Stimulated activated CD4-positive, alpha-beta T cell treated with anti-CD3 and anti-CD28 coated beads, TNF-alpha, amount 100 ng/mL, for 1 hour (primary cell): ENCODE data around the gene ALAS1.
"Not testable (repeated sequence)": the region's sequence is repeated elsewhere in the genome, so short reads cannot be mapped to it uniquely, and the experiment has no call there.

Source experiments
- DNase-seq, 3 donors: peaks; one replicate each; pipeline ENCODE4 v3.0.0-alpha.2; 2020; ENCODE audit warnings: low read depth in 3 of 3, low spot score in 1 of 3

ALAS1 gene

GRCh38 chr3:52176951-52177700 lies 20.8 kb upstream of the ALAS1 start:
- no peak for DNase-seq

GRCh38 chr3:52177701-52178042 lies 20.3 kb upstream of the ALAS1 start:
- DNase-seq, result no peak

- DNase-seq, result not testable (repeated sequence)
Observed at GRCh38 chr3:52178126-52178525, 19.8 kb upstream of the ALAS1 start.

GRCh38 chr3:52178537-52178936 lies 19.4 kb upstream of the ALAS1 start:
- no peak for DNase-seq

DNA sequence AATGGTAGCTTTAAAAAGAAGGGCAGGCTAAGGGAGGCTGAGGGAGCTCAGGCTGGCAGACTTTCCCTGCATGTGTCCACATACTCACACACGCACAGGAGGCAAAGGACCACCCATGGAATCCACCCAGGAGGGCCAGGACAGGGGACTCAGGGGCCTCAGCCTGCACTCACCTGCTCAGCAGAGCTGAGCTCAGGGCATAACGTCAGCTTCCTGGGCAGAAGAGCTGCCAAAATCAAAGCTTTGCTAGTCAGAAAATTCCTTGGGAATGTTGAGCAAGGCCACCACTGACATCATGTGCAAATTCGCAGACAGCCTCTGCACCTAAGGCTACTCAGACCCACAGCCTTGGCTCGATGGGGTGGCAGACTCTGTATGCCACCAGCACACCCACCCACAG lies 16.4 kb upstream of the ALAS1 start:
- DNase-seq, result no peak

DNA sequence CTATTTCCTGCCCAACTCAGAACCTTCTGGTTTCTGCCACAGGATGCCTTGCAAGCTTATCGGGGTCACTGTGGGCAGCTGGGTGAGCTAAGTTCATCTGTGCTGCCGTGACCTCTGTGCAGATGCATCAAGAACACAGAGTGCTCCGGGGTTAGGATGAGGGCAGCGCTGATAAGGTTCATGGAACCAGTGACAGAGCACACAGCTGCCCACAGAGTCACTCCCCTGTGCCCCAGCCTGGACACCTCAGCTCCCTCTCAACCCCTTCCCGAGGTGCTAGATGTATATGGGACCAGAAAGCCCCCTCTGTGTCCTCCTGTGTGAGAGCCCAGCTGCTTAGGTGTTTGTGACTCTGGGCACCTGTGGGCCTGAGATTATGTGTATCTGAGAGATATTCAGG lies 15.8 kb upstream of the ALAS1 start:
- DNase-seq, result no peak

GRCh38 chr3:52182691-52183090 lies 15.3 kb upstream of the ALAS1 start:
- DNase-seq, result no peak

DNA sequence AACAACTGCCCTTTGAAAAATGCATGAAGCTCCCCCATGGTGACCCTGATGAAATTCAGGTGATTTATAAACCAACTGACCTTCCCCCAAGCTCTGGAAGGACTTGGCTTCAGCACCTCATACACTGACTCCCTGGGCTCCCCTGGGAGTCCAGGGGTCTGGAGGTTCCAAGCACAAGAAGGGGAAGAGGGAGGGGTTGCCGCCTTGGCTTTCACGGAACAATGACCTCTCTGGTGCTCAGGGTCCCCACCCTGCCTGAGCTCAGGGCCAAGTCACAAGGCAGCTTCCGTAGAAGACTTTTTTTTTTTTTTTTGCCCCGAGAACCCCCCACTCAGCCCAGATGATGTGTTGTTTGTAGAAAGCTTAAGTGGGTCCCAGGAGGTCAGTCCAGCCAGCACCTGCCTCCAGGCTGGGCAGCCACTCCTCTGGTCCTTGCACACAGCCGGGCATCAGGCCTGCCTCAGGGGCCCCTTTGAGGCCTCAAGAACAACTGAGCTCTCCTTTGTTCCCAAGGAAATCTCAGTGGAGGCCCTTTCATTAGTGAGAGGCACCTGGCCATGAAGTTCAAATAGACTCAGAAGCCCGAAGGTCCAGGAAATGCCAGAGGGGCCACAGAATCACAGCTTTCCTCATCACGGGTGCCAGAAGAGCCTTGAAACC lies 14.0 kb upstream of the ALAS1 start:
- no peak for DNase-seq

GRCh38 chr3:52184690-52185089 lies 13.3 kb upstream of the ALAS1 start:
- DNase-seq, result no peak

GRCh38 chr3:52185311-52185710 lies 12.6 kb upstream of the ALAS1 start:
- DNase-seq, result no peak

DNA sequence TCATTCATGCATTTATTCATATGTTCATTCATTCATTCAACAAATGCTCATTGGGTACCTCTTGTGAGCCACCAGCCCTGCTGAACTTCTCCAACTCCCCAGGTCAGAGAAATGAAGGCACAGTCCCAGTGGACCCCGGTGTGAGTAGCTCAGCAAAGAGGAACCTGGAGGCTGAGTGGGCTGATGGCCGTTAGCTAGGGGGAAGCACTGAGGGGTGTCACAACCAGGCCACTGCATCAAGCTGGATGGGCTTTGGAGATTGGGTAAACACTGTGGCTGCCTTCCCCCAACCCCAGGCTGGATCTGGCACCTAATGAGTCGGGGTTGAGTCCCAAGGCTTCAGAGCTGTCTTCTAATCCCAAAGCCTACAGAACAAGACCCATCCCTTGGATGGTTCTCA lies 12.1 kb upstream of the ALAS1 start:
- DNase-seq, result no peak

- no peak for DNase-seq
Observed at GRCh38 chr3:52186729-52187128, 11.2 kb upstream of the ALAS1 start.

DNA sequence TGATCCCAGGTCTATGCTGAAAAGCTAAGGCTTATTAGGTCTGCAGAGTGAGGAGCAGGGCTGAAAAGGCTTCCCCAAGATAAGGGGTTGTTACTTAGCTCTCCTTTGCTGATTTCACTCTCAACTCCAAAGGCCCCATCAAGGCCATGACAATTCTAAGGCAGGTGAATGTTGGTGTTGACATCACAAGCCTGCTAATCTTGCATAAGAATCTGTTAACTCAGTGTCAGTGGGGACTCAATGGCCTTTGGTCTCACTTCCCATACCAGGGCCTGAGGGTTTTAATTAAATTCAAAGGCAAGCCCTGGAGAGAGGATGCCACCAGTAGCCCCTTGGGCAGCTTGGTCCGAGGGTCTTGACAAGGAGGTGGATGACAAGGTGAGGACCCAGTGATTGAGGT lies 9.4 kb upstream of the ALAS1 start:
- no peak for DNase-seq

DNA sequence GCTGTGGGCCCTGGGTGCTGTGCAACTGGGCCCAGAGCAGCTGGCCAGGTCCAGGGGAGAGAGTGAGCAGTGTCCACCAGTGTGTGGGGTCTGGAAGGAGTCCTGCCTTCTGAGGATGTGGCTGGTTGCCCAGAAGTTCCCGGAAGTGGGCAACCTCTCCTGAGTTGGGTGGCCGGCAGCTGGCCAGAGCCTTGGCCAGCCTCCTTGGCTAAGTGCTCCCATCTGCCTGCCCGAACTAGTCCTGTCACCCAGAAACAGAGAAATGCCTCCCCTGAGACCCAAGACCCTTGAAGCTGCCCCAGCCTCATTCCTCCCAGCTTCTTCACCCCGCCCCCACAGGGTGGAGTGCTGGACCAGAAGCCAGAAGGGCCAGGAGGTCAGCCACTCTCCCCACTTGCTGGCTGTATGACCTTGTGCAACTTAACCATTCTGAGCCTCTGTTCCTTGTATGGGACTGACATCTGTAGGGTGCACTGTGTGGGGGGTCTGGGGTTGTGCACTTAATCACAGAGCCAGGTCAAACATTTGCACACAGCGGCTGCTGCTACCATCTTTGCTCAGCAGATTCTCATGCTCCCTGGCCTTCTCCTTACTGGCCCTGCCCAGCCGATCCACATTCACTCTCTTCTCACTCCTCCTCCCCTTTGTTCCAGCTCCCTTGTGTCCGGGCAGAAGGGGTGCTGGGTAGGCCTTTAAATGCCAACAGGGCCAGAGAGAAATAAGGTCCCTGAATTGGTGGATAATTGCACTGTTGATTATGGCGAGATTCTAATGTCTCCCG lies 7.5 kb upstream of the ALAS1 start:
- no peak for DNase-seq

DNA sequence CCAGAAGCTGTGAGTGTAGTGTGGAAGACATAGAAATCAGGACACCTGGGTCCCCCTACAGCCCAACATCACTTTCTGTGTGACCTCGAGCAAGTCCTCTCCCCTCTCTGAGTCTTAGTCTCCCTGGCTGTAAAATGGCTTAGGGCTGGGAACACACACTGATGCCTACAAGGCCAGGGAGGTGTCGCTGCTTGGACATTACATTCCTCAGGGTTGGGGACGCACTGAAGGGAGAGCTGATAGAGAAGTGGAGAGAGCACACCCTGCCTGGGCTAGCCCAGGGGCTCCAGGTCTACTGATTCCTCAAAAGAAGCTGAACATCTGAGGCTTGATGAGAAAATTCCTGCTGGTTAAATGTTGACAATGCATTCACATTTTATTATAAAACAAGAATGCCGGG lies 6.3 kb upstream of the ALAS1 start:
- DNase-seq, result no peak

DNA sequence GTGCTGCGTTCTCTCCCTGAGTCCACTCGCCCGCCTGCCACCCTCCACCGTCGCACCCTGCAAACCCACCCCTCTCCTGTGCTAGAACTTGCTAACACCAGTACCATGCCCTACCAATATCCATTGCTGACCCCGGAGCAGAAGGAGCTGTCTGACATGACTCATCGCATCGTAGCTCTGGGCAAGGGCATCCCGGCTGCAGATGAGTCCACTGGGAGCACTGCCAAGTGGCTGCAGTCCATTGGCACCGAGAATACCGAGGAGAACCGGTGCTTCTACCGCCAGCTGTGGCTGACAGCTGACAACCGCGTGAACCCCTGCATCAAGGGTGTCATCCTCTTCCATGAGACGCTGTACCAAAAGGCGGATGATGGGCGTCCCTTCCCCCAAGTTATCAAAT lies 4.9 kb upstream of the ALAS1 start:
- no peak for DNase-seq

DNA sequence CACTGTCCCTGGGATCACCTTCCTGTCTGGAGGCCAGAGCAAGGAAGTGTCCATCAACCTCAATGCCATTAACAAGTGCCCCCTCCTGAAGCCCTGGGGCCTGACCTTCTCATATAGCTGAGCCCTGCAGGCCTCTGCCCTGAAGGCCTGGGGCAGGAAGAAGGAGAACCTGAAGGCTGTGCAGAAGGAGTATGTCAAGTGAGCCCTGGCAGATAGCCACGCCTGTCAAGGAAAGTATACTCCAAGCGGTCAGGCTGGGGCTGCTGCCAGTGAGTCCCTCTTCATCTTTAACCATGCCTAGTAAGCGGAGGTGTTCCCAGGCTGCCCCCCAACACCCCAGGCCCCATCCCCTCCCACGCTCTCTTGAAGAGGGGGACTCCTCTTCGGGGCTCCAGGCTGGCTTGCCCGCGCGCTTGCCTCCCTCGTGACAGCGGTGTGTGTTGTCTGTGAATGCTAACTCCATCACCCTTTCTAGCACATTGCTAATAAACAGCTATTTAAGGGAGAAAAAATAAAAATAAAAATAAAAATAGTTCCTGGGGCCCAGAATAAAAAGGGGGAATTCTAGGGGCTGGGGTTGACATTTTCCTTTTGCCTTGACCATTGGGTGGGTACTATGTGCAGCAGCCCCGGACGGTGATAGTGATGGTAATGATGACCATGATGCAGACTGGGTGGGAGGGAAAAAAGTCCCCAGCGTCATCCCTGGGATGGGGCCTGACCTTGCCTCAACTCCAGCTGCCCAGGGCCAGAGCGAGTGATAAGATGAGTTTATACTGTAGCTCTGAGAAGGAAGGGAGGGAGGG lies 3.3 kb upstream of the ALAS1 start:
- DNase-seq, result no peak

- DNase-seq, result no peak
Observed at GRCh38 chr3:52195291-52195597, 2.7 kb upstream of the ALAS1 start.

DNA sequence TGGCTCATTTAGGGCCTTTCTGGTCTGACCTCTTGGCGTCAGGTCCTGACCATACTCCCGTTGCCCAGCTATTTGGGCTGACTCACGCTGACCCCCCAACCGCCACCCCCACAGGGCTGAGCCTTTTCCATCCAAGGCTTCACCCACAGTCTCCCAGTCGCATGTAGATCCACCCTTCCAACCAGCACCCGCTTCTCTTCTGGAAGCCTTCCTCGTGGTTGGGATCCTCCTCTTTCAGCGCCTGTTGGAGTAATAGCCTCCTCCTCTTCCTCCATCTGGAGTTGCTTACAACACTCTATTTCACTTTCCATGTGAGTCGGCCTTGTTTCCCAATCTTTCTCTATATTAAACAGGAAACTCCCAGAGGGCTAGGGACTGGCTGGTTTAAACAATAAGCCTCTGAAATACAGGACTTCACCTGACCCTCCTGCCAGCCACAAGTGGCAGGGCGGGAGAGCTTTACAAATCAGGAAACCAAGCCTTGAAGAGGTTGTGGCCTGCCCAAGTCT lies 2.1 kb upstream of the ALAS1 start:
- no peak for DNase-seq

DNA sequence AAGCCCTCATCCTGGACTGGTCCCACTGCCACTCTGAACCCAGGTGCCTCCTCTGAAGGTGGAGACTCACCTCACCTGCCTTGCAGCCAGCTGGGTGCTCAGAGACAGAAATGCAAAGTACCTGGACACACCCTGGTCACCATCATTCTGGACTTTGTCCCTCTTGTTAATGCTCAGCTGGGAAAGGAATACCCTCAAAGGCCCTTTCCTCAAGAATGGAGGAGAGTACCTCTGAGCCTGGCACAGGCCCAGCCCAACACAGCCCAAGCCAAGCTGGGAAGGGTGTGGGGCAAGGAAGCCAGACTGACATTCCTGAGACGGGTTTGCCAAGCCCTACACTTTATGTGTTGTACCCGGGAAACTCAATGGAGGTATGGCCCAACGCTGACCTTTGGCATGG lies 983 bp upstream of the ALAS1 start:
- DNase-seq, result no peak

GRCh38 chr3:52197499-52197841 lies 490 bp upstream of the ALAS1 start:
- DNase-seq, result no peak
